ENCODE results near the gene FRMD4A. TPM values are rescaled to one million over a fixed set of nuclear protein-coding genes. Genes with fewer than 3 reads are reported as not detected.

FRMD4A gene
- polyA plus RNA-seq, 1 of the 3 experiments (the other 2 are of a cell fraction), result 37.7 TPM

- H2AFZ ChIP-seq (ENCODE audit: low read depth), result no peak overlapping the region
- no peaks in the 10 kb centered on the region for H4K20me1 ChIP-seq (ENCODE audit: insufficient read depth)
- H3K27me3 ChIP-seq (ENCODE audit: insufficient read depth), result no peaks in the 10 kb centered on the region
- DNase-seq, result no peak
- H3F3A ChIP-seq (replicated peaks; ENCODE audit: insufficient read depth), result no peaks in the 10 kb centered on the region
- peaks cover 0 to 4% of the 10 kb centered on the region in 2 experiments; a peak in 1 of 4 replicates for H3K4me1 ChIP-seq (ENCODE audit: control insufficient read depth in 1 of 2, insufficient read depth in 2 of 2, low read depth in 1 of 2, low read length in 1 of 2)
- H3K79me2 ChIP-seq (ENCODE audit: insufficient read depth), result no peaks in the 10 kb centered on the region
- no peak overlapping the region for H3K4me3 ChIP-seq (ENCODE audit: low read depth in 2 of 2, low read length in 1 of 2)
- no peak overlapping the region for H3K9ac ChIP-seq
- no peaks in the 10 kb centered on the region for H3K9me3 ChIP-seq
- 98% methylated on average over 2 of the region's 2 CpGs for WGBS (ENCODE audit: low lambda C conversion rate)
- no peak overlapping the region for H3K27ac ChIP-seq (ENCODE audit: low read depth in 2 of 2, low read length in 1 of 2)
- peaks cover 28 to 49% of the 10 kb centered on the region in 2 experiments for H3K36me3 ChIP-seq (replicated peaks in 1 of 2; ENCODE audit: control insufficient read depth in 1 of 2, insufficient read depth in 2 of 2, low read length in 1 of 2)
- POLR2A ChIA-PET, result no interaction called here
- TF ChIP-seq GABPA (IDR thresholded peaks at IDR 0.05; ENCODE audit: low read depth) (no peak), SIN3A (IDR thresholded peaks at IDR 0.05; ENCODE audit: borderline replicate concordance, low read depth, low read length) (no peak), RFX5 (IDR thresholded peaks at IDR 0.05; ENCODE audit: low read length) (no peak), FOXJ3 (CRISPR knock-in tag; IDR thresholded peaks at IDR 0.05) (no peak), TAF1 (IDR thresholded peaks at IDR 0.05; ENCODE audit: borderline replicate concordance, low read depth, low read length) (no peak), JUND (IDR thresholded peaks at IDR 0.05) (no peak), RXRA (IDR thresholded peaks at IDR 0.05; ENCODE audit: borderline replicate concordance, low read depth) (no peak), GATA2 (CRISPR knock-in tag; IDR thresholded peaks at IDR 0.05) (no peak), POLR2AphosphoS5 (IDR thresholded peaks at IDR 0.05; ENCODE audit: low read depth, low read length) (no peak), NRF1 (IDR thresholded peaks at IDR 0.05; ENCODE audit: low read depth, low read length) (no peak), EP300 (IDR thresholded peaks at IDR 0.05; ENCODE audit: borderline replicate concordance in 1 of 2, low read depth in 1 of 2, low read length in 1 of 2) (no peak), YY1 (IDR thresholded peaks at IDR 0.05; ENCODE audit: low read depth) (no peak), CHD2 (IDR thresholded peaks at IDR 0.05; ENCODE audit: low read length, partially characterized antibody) (no peak)
- TF ChIP-seq, protein P1, sequence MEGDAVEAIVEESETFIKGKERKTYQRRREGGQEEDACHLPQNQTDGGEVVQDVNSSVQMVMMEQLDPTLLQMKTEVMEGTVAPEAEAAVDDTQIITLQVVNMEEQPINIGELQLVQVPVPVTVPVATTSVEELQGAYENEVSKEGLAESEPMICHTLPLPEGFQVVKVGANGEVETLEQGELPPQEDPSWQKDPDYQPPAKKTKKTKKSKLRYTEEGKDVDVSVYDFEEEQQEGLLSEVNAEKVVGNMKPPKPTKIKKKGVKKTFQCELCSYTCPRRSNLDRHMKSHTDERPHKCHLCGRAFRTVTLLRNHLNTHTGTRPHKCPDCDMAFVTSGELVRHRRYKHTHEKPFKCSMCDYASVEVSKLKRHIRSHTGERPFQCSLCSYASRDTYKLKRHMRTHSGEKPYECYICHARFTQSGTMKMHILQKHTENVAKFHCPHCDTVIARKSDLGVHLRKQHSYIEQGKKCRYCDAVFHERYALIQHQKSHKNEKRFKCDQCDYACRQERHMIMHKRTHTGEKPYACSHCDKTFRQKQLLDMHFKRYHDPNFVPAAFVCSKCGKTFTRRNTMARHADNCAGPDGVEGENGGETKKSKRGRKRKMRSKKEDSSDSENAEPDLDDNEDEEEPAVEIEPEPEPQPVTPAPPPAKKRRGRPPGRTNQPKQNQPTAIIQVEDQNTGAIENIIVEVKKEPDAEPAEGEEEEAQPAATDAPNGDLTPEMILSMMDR (IDR thresholded peaks at IDR 0.05), result no peak
- CTCF ChIA-PET, result interaction anchor here (0.7 kb wide), 1 partner anchor 26 kb away, joined by 4 read pairs; no protein-coding TSS in a partner anchor
- no peak overlapping the region for H3K4me2 ChIP-seq
- H3K9me2 ChIP-seq, result no peaks in the 10 kb centered on the region
Measured at GRCh38 chr10:13629116-13629515, 701.6 kb downstream of the FRMD4A start.

DNA sequence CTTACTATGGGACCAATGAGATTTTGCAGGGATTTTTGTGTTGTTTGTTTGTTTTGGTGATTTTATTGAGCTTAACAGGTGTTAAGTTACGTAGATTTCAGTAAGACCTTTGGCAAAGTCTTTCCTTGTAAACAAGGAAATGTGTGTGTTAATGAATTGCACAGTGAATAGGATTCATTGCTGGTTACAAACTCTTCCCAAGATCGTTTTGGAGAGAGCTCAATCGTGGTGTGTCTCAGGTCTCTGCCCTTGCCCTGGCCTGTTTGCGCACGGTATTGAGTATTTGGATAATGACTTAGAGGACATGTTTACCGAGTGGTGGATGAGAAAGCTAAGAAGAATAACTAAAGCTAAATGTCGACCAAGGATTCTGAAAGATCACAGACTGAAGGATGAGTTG is 702.1 kb downstream of the FRMD4A start:
- Histone ChIP-seq H2AFZ (ENCODE audit: low read depth) (no peak overlapping the region), H3K9me3 (no peaks in the 10 kb centered on the region), H3K4me1 (ENCODE audit: control insufficient read depth in 1 of 2, insufficient read depth in 2 of 2, low read depth in 1 of 2, low read length in 1 of 2) (peaks cover 0 to 3% of the 10 kb centered on the region in 2 experiments; a peak in 1 of 4 replicates), H3K79me2 (ENCODE audit: insufficient read depth) (no peaks in the 10 kb centered on the region), H4K20me1 (ENCODE audit: insufficient read depth) (no peaks in the 10 kb centered on the region), H3K9me2 (no peaks in the 10 kb centered on the region), H3K27ac (ENCODE audit: low read depth in 2 of 2, low read length in 1 of 2) (no peak overlapping the region), H3K27me3 (ENCODE audit: insufficient read depth) (no peaks in the 10 kb centered on the region), H3F3A (replicated peaks; ENCODE audit: insufficient read depth) (no peaks in the 10 kb centered on the region), H3K4me3 (ENCODE audit: low read depth in 2 of 2, low read length in 1 of 2) (no peak overlapping the region), H3K4me2 (no peak overlapping the region), H3K9ac (no peak overlapping the region), H3K36me3 (replicated peaks in 1 of 2; ENCODE audit: control insufficient read depth in 1 of 2, insufficient read depth in 2 of 2, low read length in 1 of 2) (peaks cover 31 to 47% of the 10 kb centered on the region in 2 experiments)
- WGBS (ENCODE audit: low lambda C conversion rate), result 85% methylated on average over 7 of the region's 7 CpGs
- TF ChIP-seq JUND (IDR thresholded peaks at IDR 0.05) (no peak), YY1 (IDR thresholded peaks at IDR 0.05; ENCODE audit: low read depth) (no peak), TCF12 (IDR thresholded peaks at IDR 0.05) (no peak), MXI1 (IDR thresholded peaks at IDR 0.05; ENCODE audit: low read depth, low read length) (no peak), ZBTB33 (IDR thresholded peaks at IDR 0.05; ENCODE audit: borderline replicate concordance, low read depth) (no peak), MEF2A (IDR thresholded peaks at IDR 0.05; ENCODE audit: borderline replicate concordance, low read depth) (no peak)
- ChIA-PET CTCF (interaction anchor here (0.7 kb wide), 1 partner anchor 26 kb away, joined by 4 read pairs; no protein-coding TSS in a partner anchor), POLR2A (no interaction called here)
- DNase-seq, result no peak
